SIG-M5 treated with dmso at 0.1 percent for 504 hours (cell line): ENCODE data around the gene HPCAL4.

Experiments
- DNase-seq: peaks from one replicate; lab custom pipeline; 2025; ENCODE audit not compliant: unreplicated experiment; lab: John Stamatoyannopoulos, UW

The HPCAL4 gene

DNA sequence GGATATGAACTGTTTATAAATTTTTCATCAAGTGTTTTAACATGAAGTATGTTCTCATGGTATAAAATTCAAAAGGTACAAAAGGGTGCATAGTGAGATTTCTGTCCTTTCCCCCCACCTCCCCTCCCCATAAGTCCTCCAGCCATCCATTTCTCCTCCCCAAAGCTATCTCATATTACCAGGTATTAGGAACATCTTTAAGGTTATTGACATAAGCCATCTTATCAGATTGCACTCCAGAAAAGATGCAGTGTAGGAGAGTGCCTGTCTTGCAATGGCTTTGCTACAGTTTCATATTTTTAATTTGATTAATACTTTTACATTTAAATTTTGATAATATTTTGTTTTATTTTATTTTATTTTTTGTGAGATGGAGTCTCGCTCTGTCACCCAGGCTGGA is 13.5 kb upstream of the HPCAL4 start:
- no peak for DNase-seq

DNA sequence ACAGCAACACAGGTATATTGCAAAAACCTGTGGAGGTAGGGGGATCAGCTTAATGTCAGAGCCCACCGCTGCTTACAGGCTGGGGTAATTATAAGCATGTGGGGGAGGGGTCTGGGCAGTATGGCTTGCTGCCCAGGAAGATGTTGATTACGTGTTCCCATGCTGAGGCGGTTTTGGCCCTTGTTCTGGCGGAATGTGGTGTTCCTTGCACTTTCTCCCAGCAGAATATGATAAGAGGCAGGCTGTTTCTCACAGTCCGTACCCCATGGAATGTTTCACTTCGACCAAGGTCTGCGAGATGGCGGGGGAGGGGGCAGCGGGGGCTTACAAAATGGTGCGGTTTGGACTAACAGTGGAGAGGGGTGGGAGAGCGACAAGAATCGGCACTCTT is 9.8 kb upstream of the HPCAL4 start:
- DNase-seq: no peak

DNA sequence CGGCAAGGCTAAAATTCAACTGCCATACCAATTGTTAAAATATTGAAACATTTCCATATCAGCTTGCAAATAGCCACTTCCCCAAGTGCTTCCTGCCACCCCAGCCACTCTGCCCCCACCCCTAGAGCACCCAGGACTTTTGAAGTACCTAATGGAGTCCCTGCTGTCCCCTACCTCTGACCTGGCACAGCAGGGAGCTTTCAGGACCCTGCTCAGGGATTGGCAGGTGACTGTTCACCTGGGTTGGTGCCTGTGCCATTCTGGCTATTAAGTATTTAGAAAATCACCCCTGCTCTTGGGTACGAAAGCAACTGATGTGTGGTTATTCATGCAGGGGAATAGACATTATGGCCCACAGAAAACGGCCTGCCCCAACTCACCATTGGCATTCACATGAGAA is 9.1 kb upstream of the HPCAL4 start:
- DNase-seq: no peak

DNA sequence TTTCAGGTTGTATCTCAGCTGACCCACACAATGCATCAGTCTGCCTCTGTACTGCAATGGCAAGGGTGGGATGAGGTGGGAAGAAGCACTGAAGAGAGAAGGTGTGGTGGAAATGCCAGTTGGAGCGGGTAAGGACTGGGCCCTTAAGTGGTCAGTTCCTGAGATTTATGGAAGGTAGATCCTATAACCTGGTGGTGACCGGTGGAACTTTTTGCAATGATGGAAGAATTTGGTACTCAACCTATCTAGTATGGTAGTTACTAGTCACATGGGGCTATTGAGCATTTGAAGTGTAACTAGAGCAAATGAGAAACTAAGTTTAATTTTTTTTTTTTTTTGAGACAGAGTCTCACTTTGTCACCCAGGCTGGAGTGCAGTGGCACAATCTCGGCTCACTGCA is 8.2 kb upstream of the HPCAL4 start:
- no peak for DNase-seq

DNA sequence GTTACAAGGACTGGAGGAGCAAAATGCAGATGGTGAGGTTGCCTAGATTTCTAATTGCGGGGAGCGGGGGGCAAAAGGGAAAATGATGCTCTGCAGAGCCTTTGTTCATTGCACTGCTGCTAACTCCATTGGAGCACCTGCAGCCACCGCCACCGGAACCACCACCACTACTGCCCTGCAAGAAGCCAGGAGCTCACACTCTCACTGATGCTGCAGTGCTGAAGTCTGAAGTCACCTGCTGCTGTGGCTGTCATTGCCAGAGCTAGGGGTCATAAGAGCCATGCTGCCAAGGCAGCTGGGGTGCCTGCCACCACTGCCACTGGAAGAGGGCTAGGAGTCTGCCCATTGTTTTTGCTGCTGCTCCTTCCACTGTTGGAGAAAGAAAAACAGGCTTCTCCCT is 7.3 kb upstream of the HPCAL4 start:
- DNase-seq: no peak

DNA sequence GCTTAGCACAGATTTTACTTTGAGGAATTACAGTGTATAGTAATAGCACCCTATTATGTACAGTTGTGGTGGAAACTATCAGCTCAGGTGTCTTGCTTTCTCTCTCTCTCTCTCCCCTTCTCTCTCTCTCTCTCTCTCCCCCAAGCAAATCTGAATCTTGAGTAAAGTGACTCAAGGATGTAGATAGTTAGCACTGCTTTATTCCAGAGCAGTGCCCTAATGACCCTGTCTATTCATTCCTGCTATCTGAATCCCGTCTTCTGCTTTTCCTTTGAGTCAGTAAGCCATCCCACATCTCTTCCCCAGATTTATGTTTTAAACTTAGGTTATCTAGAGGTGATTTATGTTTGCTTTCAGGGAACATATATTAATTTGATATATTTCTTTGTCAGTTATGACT is 5.2 kb upstream of the HPCAL4 start:
- no peak for DNase-seq

DNA sequence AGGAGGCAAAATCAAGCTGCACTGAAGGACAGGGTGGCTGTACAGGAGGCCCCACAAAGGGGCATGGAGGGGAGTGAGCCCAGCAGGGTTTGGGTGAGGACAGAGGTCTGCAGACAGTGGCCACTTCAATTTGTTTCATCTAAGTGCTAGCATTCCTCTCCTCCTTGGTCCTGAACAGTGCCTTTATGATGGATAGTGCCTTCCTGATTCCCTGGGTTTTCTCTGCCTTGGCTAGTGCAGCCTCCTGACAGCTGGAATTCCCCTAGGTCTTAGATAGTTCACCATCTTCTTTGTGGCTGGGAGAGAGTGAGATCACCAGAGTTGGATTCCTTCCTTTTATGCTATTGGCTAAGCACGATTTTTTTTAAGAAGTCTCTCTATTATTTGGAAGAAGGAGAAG is 3.8 kb upstream of the HPCAL4 start:
- DNase-seq: no peak

DNA sequence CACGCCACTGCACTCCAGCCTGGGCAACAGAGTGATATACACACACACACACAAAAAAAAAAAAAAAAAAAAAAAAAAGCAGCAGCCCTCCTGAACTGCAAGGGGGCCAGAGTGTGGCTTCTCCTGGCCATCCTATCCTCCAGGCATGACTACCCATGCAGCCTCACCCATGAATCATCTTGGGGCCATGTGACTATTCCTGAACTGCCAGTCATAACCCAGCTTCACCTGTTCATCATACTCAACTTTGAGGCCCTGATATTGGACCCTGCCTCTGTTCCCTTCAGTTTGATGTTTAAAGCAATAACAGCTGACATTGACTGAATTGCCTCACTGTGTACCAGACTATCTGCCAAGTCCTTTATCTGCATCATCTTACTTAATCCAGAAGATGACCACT is 2.8 kb upstream of the HPCAL4 start:
- DNase-seq: no peak

DNA sequence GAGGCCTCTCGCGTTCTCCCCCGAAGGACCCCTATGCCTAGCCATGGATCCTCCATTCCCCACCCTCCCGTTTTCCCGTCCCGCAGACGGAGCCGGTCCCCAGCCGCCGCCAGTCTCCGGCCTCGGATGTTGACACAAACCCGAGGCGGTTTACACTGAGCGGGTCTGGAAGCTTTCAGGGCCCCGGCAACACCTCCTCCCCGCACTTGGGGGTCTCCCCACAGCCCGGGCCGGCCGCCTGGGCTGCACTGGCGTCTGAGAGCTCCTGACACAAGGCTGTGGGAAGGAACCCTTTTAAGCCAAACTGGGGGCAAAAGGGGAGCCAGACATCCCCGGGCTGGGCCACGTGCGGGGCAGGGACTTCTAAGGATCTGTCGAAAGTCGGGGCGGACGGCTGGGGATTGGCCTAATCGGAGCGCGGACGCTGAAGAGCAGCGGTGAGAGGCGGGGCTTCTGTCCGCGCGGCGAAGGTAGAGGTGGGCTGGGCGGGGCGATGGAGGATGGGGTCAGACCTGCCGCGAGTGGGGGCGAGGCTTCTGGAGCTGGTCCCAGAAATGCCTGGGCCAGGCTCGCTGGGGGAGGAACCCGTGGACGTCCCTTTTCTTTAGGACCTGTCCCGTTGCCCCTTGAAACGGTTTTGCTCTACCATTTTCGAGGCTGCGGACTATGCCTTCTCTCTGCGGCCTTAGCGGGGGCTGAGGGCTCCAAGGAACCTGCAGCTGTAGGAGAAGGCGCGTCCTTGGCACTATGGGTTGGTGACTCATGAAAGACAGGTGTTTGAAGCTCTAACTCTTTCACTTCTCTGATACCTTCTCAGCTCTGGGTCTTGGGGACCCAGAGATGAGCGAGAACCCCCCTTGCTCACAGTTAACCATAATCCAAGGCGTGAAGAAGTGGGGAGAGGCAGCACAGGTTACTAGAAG is 1.2 kb upstream of the HPCAL4 start:
- DNase-seq: no peak

DNA sequence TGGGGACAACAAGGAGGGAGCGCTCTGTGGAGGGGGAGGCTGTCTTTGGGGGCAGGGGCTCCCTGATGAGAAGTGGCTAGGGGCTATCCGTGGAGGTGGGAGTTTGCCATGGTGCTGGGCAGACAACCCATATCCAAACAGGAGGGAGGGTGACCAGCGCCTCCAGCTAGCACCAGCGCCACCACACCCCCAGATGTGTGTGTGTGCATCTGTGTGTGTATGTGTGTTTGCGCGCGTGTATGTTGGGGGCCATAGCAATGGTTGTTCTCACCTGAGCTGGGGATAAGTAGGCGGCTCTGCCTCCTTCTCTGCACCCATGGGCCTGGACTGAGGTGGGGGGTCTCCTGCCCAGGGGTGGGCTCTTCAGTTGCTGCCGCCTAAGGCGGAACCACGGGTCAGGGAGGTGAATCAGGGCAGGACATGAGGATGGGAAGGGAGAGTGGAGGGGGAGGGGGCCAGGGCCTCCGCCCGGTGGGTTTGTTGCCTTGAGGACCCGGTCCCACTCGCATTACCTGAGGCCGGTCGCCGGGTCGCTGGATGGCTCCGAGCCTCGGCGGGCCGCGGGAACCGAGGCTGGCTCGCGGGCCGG is 345 bp downstream of the HPCAL4 start:
- DNase-seq: no peak

DNA sequence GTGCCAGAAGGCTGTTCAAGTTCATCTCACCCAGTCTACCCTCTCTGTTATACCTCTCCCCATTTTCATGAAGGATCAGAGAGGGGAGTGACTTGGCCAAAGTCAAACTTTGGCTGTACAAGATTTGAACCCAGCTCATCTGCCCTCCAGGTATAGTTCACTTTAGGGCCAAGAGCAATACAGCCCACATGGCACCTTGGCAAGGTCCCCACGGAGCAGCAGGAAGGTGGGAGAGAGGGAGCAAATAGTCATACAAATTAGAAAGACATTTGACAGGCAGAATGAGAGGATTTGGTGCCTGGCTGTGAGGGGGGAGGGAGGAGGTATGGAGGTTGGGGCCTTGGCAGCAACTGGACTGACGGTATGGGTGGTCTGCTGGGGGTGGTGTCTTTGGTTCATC is 1.0 kb downstream of the HPCAL4 start:
- DNase-seq: no peak

DNA sequence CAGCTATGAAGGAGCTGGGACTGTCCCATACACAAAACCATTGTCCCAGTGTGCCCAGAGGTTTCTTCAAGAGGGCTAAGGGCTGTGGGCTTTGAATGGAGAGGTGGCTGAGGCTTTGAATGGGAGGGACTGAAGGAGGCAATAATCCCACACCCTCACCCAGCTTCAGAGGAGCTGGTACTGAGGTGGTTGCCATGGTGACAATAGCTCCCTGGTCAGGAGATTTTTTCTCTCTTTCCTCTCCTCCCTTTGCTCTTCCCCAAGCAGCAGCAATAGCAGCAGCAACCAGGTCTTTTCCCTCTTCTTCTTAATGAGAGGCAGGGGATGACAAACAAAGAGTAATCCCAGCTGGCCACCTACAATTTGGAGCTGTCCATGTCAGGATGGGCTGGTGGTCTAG is 1.6 kb downstream of the HPCAL4 start:
- DNase-seq: no peak

DNA sequence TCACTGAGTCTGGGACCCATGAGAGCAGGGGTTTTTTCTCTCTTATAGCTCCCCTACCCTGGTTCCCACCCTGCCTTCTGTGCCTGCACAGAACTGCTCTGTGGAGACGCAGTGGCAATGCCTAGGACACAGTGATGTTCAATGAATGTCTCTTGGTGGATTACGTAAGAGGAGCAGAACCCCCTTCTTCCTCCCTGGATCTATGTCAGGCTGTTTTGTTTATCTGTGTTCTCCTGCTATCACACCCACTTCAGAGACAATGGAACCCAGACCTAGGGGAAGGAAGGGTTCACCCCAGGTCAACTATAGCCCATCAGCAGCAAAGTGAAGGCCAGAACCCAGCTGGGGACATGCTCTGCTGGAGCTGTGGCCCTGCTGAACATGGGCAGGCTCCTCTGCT is 2.0 kb downstream of the HPCAL4 start:
- peak; percentile 11 for DNase-seq

DNA sequence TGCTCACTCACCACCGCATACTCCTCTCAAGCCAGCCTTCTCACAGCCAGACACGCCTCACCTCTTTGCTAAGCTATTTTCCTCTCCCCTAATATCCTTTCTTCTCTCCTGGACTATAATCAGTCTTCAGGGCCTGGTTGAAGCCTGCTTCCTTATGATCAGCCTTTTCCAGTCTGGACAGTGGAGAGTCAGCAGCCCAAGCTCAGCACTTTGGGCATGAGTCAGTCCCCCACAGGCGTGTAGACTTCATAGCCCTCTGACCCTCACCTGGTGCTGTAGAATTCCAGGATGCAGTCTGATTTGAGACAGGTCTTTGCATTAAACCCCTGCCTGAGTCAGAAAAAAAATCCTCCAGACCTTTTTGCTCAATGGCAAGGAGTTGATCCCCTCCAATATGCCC is 2.5 kb downstream of the HPCAL4 start:
- no peak for DNase-seq

DNA sequence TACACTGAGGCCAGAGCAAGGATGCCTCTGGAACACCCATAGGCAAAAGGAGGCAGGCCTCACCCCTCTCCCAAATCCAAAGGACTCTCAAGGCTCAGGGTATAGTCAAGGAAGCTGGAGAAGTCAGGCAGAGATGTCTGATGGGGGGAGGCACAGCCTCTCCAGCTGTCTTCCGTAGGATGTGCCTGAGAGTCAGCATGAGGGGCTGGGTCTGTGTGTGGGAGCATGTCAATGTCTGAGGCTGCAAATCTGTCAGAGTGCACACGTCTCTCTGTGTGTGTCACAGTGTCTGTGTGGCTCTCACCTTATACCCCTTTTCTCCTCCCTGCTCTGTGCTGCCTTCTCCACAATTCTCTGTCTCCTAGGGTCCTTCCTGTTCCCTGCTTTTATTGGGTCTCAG is 4.0 kb downstream of the HPCAL4 start:
- DNase-seq: no peak

DNA sequence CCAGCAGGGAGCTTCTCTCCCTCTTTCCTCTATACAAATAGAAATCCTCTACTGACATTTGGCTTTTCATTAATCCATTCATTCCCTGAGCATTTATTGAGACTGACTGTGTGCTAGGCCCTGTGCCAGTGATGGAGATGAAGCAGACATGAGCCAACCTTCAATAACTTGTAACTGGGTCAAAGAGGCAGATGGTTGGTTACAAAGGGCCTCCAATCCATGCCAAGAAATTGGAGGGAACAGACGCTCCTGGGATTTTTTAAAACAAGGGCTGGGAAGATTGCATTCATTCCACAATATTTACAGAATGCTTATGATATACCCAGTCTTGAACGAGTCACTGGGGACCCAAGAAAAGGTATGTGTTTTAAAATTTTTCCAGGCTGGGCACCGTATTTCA is 6.2 kb downstream of the HPCAL4 start:
- no peak for DNase-seq

DNA sequence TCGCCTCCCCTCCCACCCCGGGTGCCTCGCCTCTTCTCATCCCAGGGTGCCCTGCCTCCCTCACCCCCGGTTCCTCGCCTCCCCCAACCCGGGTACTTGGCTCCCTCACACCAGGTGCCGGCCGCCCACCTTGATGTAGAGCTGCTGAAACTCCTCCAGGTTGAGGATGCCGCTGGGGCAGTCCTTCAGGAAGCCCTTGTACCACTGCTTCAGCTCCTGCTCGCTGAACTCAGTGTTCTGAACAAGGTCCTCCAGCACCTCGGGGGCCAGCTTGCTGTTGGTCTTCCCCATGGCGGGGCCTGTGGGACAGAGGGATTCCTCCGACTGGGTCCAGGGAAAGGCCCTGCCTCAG is 6.9 kb downstream of the HPCAL4 start:
- no peak for DNase-seq

DNA sequence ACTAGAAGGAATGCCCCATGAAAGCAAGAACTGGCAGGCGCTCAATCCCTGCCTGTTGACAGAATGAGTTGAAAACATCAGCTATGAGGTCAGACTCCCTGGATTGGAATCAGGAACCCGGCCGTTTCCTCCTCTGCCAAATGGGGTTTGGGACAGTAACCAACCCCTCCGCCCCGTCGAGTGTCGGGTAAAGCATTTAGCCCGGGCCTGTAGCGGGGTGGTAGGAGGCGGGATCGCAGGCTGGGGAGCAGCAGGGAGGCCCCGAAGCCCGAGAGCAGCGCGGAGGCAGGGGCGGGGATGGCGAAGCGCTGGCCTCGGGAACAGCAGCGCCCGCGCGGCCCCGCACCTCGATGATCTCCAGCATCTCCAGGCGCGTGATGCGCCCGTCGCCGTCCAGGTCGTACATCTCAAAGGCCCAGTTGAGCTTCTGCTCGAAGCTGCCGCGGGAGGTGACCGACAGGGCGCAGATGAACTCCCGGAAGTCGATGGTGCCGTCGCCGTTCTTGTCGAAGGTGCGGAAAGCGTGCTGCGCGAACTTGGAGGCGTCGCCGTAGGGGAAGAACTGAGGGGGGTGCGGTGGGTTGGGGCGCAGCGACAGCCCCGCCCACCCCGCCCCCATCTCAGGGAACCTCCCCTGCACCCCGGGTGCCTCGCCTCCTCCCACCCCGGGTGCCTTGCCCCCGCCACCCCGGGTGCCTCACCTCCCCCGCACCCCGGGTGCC is 7.5 kb downstream of the HPCAL4 start:
- DNase-seq: no peak

DNA sequence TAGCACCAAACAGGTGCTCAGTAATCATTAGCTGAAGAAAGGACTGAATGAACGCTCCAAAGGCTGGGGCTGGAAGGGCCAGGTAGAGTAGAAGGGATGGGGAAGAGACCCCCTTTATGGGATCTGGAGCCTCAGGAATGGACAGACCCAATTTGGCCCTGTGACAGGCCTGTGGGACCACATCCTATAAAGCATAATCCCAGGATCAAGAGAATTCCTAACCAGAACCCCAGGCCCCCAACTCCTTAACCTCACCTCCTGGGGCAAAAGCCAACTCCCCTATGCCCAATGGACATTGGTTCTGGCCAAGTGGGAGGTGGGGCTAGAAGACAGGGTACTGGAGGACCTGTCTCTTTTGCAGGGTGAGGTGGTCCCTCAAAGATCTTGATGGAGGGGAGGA is 9.2 kb downstream of the HPCAL4 start:
- no peak for DNase-seq

DNA sequence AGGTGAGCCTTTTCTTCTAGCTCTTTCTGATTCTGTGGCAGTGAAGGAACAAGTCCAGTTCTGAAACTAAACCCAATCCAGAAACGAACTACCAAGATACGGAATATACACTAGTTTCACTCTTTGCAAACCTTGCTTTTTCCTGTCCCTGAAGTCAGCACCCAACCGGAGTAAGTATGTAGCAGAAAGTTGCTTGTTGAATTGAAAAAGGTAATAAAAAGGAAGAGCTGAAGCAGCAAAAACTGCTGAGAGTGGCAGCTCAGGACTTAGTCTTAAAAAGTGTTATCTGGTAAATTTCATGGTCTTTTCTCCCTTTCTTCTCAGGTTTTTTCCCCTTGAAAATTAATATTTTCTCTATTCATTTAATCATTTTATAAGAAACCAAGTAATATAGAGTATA is 9.9 kb downstream of the HPCAL4 start:
- no peak for DNase-seq

DNA sequence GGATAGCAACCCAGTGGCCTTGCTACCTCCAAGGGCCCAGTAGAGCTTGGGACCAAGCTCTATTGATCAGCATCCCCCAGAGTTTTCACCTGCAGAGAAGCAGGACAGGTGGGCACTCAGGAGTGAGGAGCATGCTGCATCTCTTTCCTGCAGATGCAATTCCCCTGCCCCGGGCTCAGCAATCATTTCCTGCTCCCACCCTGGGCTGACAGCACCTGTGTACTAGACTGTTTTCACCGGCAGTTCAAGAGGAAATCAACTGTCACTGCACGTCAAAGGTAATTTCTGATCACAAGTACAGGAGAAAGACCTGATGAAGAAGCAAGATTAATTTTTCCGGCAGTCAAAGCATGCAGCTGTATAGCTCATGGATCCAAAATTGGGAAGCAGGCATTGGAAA is 10.5 kb downstream of the HPCAL4 start:
- DNase-seq: no peak

DNA sequence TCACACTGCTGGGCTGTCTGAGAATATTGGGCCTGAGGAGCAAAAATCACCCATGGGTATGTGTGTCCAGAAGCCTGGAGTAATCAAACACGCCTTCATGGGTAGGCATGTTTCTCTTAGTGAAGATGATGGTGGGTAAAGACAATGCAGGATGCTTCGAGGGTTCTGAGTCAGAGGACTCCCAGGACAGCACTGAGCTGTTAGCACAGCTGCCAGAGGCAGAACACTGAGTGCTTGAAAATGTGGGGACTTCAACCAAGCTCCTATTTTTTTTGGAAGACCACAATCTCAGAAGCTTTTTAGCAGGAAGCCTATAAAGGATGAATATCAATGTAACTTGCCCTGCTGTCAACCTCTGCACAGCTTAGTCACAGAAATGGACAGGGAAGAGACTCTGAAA is 11.4 kb downstream of the HPCAL4 start:
- no peak for DNase-seq
